HG02840 (cell line): ENCODE measurements around the gene PYGB.
"Not testable (repeated sequence)": the region's sequence is repeated elsewhere in the genome, so short reads cannot be mapped to it uniquely, and the experiment has no call there.

Source experiments
- ATAC-seq: cut with Tn5 transposase; IDR thresholded peaks from one replicate; pipeline ENCODE4 v1.9.1; 2021; ENCODE audit warnings: mild to moderate bottlenecking, moderate library complexity, moderate number of reproducible peaks; ENCODE audit not compliant: unreplicated experiment, low FRiP score

PYGB gene

DNA sequence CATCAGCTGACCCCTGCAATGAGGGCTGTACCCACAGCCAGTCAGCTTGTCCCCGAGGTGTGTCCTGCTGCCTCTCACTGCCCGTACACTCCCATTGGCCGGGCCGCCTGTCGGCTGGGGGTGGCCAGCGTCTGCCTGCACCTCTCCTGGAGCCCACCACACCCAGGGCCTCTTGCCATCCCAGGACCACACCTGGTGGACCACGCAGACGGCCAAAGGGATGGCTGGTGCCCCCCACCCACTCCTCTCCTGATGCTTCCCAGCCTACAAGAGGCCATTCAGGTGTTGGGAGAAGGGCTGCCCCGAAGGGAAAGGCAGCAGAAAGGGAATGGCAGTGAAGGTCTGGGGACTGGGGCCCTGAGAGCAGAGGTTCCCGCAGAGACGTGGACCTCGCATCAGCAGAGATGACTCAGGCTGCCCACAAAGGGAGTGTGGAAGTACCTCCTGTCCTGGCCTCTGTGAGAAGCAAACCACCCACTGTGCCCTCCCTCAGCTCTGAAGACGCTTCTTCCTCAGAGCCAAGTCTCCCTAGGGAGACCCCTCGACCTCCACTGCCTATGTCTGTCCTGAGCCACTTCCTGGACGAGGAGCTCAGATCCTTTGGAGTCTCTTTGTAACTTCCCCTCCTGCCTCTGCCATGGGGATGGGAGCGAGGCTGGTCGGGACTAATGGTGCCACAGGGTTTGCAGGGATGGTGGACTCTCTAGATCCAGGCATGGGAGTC is 60.9 kb downstream of the PYGB start:
- no peak for ATAC-seq

DNA sequence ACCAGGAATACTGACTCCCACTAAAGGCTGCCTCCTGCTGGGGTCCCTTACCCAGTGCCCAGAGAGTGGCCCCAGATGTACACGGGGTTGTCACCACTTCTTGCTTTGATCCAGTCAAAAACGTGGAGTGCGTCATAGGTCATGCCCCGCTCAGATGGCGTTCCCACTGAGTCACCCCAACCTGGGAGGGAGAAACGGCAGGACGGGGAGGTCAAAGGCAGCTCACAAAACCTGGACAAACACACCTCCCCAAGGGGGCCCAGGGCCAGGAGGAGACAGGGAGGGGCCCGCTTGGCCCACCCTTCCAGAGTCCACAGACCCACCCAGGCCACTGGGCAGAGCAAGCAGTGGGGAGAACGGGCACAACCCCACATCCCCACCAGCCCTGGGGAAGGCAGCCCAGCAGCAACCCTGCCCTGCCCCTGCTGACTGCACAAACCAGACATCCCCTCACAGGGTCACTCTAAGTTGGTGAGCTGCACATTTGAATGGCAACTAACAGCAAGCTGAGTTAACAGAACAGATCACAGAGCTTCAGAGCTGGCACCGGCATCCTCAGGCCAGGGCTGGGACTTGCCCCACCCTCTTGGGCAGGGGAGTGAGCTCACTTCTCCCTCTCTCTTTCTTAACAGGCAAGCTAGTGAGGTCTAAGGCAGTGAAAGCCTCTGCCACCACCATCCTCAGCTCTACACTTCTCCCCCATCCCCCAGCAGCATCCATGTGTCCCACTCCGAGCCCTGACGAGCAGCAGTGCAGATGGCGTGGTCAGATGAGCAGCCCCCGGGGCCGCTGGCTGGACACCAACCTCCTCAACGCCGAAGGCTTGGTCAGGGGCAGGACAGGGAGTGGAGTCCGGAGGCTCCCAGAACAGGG is 61.7 kb downstream of the PYGB start:
- no peak for ATAC-seq

DNA sequence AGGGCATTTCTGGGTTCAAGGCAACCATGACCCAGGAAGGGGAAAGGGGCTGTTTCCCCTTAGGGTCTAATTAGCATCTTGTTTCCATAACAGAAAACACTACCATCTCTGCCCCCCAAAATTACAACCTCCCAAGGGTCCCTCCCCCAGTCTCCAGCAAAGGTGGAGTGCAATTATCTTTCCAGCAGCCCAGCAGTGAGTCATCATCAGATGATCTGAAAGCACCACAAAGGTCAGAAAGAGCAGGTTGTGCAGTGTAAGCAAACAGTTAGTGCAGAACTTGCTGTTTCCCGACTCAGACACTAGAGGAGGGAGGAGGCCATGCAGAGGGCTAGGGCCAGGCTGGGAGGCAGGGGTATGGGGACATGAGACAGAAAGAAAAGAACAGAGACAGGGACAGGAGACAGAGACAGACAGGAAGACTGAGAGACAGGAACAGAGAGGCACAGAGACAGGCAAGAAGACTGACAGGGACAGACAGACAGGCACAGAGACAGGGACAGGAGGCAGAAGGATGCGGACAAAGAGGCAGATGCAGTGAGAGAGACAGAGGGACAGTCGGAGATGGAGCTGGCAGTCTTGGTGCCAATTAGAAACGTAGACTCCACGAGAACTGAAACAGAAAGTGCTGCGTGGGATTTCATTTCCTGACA is 62.5 kb downstream of the PYGB start:
- peak; percentile 72 for ATAC-seq

DNA sequence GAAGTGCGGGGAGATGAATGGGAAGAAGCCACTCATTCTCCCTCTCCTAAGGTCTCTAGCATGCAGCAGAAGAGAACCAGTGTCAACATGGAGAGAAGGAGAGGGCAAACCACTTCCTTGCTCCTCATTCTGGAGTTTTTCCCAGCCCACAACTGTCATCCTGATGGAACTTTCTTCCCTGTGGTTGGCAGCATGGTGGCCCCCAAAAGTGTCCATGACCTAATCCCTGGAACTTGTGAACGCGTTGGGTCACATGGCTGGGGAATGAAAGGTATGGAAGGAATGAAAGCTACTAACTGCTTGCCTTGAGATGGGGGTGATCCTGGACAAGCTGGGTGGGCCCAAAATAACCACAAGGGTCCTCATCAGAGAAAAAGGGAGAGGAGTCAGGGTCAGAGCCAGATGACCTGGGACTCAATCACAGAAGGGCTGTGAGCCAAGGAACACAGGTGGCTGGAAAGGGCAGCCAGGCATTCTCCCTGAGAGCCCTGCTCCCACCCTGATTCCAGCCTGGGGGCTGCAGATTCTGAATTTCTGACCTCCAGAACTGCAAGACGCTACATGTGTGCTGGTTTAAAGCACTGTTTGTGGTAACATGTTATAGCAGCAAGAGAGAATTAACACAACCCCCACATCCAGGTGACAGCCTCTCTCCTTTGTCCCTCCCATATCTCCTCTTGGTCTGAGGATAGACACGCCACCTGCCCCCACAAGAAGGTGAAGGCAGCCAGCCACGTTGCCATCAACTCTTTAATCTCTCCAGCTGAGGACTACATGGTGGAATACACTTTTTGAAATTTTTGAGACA is 63.2 kb downstream of the PYGB start:
- no peak for ATAC-seq

GRCh38 chr20:25312716-25313115 is 64.8 kb downstream of the PYGB start:
- not testable (repeated sequence) for ATAC-seq

- ATAC-seq = no peak
Measured at GRCh38 chr20:25313593-25313992, 65.7 kb downstream of the PYGB start.

GRCh38 chr20:25314497-25315417 is 66.9 kb downstream of the PYGB start:
- ATAC-seq = no peak

DNA sequence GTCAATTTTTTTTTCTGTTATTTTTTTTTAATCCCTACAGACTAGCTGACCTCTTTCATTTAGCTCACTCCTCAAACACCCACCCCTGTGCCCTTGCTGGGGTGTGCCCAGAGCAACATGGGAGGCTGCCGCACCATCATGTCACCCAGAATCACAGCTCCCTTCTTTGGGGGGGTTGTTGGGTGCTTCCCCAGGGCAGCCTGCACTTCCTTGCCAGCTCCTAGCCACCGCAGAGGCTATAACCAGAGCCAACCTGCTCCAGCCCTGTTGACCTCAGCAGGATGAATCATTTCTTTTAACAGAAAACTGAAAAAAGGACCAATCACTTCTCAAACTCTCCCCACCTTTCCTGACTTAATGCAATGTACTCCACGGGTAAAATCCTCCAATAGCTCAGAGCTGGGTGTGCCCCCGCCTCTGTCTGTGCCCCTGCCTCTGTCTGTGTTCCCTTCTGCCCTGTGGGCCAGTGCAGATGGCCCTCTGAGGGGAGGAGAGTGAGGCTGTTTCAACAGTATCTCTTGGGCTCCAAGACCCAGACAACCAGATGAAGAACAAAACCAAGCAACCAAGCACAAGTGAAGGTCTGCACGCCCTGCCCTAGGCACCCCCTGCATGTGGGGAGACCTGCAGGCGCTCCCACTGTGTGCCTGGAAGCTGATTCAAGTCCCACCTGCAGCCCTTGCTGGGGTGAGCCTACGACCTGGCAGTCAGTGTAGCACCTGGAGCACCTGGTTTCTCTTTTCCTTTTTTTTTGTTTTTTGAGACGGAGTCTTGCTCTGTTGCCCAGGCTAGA is 67.7 kb downstream of the PYGB start:
- ATAC-seq = no peak

DNA sequence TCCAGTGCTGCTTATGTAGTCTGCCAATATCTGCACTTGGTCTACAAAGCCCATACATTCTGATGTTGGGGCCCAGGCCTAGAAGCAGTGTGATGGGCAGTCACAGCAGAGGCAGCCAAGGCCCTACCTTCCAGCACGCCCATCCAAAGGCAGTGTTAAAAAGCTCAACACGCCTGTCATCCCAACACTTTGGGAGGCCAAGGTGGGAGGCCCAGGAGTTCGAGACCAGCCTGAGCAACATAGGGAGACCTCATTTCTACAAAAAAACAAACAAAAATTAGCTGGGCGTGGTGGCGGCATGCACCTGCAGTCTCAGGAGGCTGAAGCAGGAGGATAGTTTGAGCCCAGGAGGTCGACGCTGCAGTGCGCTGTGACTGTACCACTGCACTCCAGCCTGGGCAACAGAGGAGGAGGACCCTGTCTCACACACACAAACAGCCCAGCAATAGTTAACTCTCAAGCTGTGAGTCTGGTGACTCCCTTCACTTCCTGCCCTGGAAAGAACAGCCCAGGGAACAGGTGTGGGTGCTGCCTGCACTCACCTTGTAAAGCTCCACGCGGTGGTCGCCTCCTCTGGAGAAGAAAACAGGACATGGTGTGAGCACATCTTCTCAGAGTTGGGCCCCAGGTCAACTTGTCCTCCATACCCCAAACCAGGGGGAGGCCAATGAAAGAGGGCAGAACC is 68.8 kb downstream of the PYGB start:
- ATAC-seq = no peak

DNA sequence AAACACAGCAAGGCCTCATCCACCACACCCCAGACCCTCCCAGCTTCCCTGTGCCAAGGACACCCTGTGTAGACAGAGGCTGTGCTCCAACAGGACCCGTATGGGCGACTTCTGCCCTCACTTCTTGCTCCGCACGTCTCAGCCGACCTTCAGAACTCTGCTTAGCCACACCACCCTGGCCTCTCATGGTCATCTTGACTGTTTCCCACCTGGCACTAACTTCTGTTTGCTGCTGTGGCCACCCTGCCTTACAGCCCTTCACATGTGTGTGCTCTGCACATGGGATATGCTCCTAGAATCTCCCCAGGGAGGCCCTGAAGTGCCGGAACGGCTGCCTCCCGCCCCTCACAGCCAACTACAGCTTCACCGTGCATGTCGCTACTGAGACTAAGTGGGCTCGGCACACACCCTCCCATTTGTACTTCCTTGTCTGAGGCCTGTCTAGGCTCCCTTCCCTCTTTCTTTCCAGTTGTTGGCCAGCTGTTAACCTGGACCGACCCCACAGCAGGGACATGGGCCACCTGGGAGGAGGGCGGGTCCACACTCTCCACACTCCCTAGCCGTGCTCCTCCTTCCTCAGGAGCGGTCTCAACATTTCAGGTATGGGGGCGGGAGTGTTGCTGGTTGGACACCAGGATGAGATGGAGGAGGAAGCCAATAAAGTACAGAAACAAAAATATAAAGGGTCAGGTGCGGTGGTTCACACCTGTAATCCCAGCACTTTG is 69.6 kb downstream of the PYGB start:
- ATAC-seq = no peak

DNA sequence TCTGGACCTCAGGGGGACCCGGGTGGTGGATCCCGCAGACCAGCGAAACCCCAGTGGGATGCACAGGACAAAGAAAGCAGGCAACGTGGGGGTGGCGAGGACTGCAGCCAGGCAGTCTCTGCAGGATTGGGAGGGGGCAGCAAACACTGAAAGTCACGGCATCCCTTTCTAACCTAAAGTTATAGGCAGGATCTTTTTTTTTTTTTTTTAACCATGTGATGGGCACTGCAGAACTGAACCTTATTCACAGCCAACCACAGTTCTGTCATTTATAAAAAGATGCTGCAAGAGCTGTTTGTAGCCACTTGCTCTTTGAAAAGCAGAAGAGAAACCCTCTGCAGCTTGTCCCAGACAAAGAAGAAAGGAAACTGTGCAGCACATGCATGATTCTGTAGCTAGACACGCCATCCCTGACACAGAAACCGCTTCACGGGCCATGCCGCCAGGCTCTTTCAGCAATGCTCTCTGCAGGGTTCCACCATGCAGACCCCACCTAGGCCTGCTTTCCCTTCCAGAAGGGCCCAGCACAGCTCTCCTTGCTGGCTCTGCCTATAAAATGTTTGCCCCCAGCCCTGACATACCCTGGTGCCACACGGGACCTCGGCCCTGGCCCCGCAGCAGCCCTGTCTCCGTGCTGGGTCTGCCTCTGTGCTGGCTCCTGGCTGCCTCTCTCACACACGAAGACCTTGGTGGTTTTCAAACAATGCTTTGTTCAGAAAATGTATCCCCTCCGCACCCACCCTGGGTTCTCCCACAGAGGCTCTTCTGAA is 70.8 kb downstream of the PYGB start:
- peak; percentile 89 for ATAC-seq

DNA sequence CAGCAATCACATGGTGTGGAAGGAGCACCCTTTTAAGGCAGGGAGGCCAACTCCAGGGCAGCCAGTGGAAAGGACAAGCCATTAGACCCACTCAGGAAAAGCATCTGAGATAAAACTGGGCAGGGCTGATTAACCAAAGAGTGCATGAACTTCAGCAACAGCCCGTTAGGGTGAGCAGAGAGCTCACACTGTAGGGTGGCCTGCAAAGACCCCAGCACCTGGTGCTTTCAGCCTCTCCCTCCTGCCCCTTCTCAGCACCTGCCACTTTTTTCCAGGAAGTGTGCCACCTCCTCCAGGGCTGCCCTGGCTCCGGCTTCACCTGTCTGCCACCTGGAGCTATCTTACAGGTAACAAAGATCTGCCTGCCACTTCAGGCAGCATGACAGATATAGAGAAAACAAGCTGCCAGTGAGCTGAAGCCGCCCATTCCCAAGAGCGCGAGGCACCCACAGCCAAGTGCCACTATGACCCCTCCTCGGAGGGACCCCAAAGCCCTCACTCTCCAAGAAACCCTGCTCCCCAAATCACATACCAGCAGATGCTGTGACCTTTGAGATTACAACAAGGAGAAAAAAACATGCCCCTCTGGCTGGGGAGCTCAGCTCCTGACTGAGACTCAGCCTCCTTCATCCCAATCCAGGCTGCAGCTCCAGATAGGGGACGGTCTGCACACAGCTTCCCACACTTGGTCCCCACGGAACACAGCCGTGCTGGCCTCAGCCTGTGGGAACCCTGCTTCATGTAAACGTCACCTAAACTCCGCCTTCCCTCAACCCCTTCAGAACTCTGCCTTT is 71.6 kb downstream of the PYGB start:
- ATAC-seq = peak; percentile 18

DNA sequence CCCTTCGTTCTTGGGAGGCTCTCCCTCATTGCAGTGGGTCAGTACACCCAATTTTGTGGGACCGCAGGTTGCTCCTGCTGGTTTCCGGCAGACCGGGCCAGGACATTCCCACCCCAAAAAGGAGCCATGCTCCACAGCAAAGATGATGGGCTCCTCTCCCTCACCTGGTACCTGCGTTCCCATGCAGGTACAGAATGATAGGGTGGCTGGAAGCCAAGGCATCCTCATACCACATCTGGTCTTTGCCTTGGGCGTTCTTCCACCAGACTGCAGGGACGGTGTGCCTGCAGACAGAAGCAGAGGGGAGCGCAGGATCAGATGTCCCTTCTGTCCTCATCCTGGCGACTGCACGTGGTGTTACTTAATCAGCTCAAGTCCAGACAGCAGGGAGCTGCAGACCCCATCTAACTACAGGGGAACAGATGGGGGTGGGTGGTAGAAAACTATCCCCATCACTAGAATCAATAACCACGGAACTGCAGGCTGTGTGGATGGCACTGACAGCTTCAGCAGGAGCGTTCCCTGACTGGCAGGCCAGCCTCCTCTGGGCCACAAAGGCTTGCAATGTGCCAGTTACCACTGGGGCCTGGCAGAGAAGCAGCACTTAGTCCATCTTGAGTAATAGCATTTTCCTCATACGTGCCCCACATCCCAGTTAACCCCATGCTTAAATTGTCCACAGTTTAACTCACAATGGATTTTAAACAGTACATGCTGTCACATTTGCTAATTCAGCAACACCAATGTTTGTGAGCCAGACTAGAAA is 72.3 kb downstream of the PYGB start:
- ATAC-seq = no peak

DNA sequence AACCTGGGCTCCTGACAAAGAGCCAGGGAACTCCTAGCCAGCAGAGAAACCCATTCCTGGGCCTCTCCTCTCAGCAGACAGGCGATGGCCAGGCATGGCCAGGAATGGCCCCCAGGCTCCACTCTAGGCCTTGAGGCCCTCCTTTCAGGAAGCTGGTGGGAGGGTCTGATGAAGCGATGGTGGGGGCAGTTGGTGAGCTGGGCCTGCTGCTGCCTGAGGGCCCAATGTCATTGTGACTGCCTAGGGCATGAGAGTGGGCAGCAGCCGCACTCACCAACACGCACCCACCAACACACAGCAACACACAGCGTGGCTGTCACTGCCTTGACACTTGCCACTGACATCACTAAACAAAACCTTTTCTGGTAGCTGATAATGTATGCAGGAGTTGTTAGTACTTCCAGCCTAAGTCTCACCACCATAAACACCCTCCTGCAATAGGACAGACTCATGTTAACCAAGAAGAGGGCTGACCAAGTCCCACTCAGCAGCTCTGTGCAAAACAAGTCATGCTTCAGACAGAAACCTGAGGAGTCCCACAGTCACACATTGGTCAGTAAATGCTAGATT is 73.5 kb downstream of the PYGB start:
- no peak for ATAC-seq

DNA sequence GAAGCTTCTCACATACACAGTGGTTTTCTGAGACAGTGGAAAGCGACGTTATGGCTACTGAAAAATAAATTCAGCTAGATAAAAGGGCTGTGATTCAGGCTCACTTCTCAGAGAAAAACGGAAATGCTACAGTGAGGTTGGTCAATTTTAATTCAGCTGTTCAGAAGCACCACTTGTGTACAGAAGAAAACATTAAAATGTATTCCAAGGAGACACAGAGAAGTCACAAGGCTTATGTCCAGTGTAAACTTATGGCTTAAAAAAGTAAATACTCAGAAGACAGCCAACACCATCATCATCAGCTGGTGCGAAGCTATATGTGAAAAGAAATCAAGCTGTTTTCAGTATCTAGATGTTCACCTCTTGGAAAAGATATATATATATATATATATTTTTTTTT is 74.1 kb downstream of the PYGB start:
- ATAC-seq = no peak
